Embryonic facial prominence (tissue), 1 donor: ENCODE data around the gene PPP1R27.
"Not testable (repeated sequence)": the region's sequence is repeated elsewhere in the genome, so short reads cannot be mapped to it uniquely, and the experiment has no call there.

Experiments
- DNase-seq: peaks from one replicate; pipeline ENCODE4 v3.0.0-alpha.2; 2016; ENCODE audit errors: extremely low spot score

PPP1R27 gene

GRCh38 chr17:81841866-81842265 lies 7.0 kb upstream of the PPP1R27 start:
- no peak for DNase-seq

GRCh38 chr17:81840826-81841778 lies 6.3 kb upstream of the PPP1R27 start:
- DNase-seq: no peak

- not testable (repeated sequence) for DNase-seq
Measured at GRCh38 chr17:81840059-81840458, 5.2 kb upstream of the PPP1R27 start.

- no peak for DNase-seq
Measured at GRCh38 chr17:81839301-81839700, 4.5 kb upstream of the PPP1R27 start.

- no peak for DNase-seq
Measured at GRCh38 chr17:81838753-81839255, 4.0 kb upstream of the PPP1R27 start.

- no peak for DNase-seq
Measured at GRCh38 chr17:81837641-81838040, 2.8 kb upstream of the PPP1R27 start.

GRCh38 chr17:81833921-81834830 lies 674 bp downstream of the PPP1R27 start:
- DNase-seq: no peak

- DNase-seq: peak; percentile 77
Measured at GRCh38 chr17:81833160-81833920, 1.5 kb downstream of the PPP1R27 start, which contains the start of gene MCRIP1. MCRIP1 (minus strand) TSS chr17:81833291; CDS start chr17:81824506, 8,785 bp downstream.

GRCh38 chr17:81832608-81833159 lies 2.2 kb downstream of the PPP1R27 start:
- no peak for DNase-seq

GRCh38 chr17:81831957-81832607 lies 2.8 kb downstream of the PPP1R27 start:
- DNase-seq: no peak

GRCh38 chr17:81831563-81831956 lies 3.3 kb downstream of the PPP1R27 start:
- DNase-seq: no peak

- DNase-seq: no peak
Measured at GRCh38 chr17:81829858-81830257, 5.0 kb downstream of the PPP1R27 start.

GRCh38 chr17:81828656-81829055 lies 6.2 kb downstream of the PPP1R27 start:
- DNase-seq: no peak

GRCh38 chr17:81825841-81826466 lies 8.9 kb downstream of the PPP1R27 start:
- DNase-seq: no peak

- DNase-seq: no peak
Measured at GRCh38 chr17:81824595-81824994, 10.3 kb downstream of the PPP1R27 start.

GRCh38 chr17:81823820-81824550 lies 10.9 kb downstream of the PPP1R27 start:
- DNase-seq: no peak

GRCh38 chr17:81822996-81823819 lies 11.6 kb downstream of the PPP1R27 start:
- DNase-seq: no peak

- DNase-seq: no peak
Measured at GRCh38 chr17:81822312-81822637, 12.6 kb downstream of the PPP1R27 start.
